COLO668 (cell line): ENCODE results near the gene RAPGEF1.
"Not testable (repeated sequence)": the region's sequence is repeated elsewhere in the genome, so short reads cannot be mapped to it uniquely, and the experiment has no call there.

Experiments
- DNase-seq: peaks from one replicate; lab custom pipeline; 2025; ENCODE audit not compliant: unreplicated experiment; lab: John Stamatoyannopoulos, UW

Gene RAPGEF1

DNA sequence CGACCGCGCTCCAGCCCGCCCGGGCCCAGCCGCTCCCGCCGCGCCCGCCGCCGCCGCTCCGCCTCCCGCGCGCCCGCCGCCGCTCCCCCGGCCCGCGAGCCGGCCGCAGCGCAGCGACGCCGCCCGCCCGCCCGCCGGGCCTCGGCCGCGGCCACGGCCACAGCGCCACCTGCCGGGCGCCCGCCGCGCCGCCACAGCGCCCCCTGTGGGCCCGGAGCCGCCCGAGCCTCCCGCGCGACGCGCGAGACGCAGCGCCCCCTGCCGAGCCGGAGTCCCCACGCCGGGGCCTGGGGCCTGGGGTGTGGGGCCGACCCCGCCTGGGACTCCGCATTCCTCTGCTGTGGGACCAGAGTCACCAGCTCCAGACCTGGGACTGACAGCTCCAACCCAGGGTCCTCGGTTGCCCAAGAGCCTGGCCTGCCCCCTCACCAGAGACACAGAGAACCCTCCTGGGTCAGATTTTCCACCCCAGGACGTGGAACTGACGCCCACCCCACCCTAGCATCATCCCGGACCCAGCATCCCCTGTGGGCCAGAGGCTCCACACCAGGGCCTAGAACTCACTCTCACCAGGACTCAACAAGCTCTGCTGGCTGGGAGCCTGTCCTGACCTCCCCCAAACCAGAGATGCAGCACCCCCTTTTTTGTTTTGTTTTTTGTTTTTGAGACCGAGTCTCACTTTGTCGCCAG lies at the start of gene RAPGEF1:
TSS of gene RAPGEF1 (minus strand) at position 118 of the 690 bp plus-strand sequence. CDS start 246 bp downstream, outside the sequence.
- peak; percentile 77 for DNase-seq

- no peak for DNase-seq
Measured at GRCh38 chr9:131788851-131789250, 49.0 kb upstream of the RAPGEF1 start.

GRCh38 chr9:131787838-131788237 lies 48.0 kb upstream of the RAPGEF1 start:
- no peak for DNase-seq

GRCh38 chr9:131784748-131785501 lies 45.0 kb upstream of the RAPGEF1 start:
- no peak for DNase-seq

GRCh38 chr9:131781069-131781468 lies 41.2 kb upstream of the RAPGEF1 start:
- DNase-seq: no peak

DNA sequence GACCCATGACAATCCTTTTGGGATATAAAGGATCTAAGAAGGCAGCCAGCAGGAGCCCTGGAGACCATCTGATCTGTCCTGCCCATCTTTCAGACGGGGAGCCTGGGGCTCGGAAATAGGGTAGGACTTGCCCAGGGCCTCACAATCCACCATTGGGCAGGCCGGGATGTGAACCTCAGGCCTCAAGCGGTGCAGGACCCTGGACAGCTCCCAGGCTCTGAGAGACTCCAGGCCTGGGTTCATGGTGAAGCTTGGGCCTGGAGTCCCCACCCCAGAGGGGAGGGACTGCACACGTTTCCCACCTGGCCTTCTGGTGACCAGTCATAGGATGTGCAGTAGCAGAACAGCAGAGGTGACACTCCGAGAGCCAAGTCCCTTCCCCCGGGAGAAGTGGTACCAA lies 36.6 kb upstream of the RAPGEF1 start:
- DNase-seq: no peak

DNA sequence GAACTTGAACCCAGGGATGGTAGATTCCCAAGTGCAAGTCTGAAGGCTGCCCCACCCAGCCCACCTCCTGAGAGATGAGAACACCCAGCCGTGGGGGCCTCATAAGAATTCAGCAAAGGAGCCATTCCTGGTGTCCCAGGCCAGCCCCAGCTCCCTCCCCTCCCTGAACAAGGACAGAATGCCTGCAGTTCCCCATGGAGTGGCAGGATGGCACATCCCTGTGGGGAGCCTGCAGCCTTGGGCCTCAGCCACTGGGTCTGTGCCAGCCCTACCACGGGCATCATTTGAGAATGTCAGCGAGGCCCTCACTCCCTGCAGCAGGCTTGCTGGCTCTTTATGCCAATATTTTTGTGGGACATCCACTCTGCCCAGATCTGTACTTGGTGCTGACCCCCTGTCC lies 36.2 kb upstream of the RAPGEF1 start:
- no peak for DNase-seq

DNA sequence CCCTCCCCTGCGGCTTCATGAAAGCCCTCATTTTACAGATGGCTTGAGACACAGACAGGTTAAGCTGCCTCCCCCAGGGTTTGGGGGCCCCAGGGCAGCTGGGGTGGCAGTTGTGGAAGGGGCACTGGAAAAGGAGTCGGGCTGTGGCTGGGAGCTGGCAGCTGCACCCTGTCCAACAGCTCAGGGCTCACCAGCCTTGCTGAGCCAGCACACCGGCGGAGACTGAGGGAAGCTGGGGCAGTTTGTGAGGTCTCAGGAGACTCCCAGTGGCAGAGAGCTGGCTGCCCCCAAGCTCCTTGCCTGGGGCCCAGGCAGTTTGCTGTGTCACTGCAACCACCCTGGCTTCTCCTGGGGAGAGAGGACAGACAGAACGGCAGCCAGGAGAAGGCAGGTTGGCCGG lies 34.8 kb upstream of the RAPGEF1 start:
- DNase-seq: no peak

DNA sequence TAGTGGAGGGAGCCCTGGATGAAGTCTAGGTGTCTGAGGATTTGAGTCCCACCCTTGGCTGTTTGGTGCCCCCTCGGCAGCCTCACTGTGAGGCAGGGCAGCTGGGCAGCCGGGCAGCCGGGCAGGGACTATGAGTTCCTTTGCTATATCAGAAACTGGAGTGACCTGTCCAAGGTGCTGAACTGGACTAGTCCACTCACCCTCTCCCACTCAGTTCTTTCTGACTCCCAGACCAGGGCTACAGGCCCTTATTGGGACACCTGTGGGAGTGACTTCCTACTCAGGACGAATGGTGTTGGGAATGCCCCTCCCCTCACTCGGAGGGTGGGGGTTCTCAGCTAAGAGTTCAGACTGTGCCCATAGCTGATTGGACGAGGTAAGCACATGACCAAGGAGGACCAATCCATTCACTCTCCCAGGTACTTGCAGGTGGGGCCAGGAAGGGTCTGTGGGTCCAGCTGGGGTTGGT lies 34.1 kb upstream of the RAPGEF1 start:
- no peak for DNase-seq

- DNase-seq: no peak
Measured at GRCh38 chr9:131772940-131773339, 33.1 kb upstream of the RAPGEF1 start.

- no peak for DNase-seq
Measured at GRCh38 chr9:131771646-131772045, 31.8 kb upstream of the RAPGEF1 start.

DNA sequence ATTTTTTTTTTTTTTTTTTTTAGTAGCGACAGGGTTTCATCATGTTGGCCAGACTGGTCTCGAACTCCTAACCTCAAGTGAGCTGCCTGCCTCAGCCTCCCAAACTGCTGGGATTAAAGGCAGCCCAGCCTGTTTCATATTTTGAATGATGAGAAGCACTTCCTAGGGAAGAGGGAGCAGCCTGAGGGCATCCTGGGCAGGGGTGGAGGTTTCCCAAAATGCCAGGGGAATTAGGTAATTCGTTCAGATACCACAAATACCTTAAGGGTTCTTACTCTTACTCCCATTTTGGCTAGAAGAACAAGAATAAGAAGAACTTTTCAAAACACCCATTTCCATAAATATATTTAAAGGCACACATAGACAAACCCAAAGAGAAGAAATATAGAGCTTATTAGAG lies 29.5 kb upstream of the RAPGEF1 start:
- DNase-seq: no peak

DNA sequence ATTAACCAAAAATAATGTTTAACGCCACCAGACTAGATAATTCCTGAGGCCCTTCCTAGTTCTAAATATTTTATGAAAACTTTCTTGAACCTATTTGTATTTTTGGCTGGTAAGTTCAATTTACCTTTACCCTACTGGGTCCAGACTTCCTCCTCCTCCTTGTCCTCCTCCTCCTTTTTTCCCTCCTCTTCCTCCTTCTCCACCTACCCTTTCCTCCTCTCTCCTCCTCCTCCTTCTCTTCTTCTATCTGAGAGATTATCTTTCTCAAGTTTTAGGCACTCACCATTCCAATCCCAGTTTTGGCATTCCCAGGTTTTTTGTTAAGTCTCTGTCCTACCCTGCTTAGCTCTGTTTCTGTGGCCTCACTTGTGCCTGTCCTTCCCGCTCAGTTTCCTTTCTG lies 24.7 kb upstream of the RAPGEF1 start:
- no peak for DNase-seq

DNA sequence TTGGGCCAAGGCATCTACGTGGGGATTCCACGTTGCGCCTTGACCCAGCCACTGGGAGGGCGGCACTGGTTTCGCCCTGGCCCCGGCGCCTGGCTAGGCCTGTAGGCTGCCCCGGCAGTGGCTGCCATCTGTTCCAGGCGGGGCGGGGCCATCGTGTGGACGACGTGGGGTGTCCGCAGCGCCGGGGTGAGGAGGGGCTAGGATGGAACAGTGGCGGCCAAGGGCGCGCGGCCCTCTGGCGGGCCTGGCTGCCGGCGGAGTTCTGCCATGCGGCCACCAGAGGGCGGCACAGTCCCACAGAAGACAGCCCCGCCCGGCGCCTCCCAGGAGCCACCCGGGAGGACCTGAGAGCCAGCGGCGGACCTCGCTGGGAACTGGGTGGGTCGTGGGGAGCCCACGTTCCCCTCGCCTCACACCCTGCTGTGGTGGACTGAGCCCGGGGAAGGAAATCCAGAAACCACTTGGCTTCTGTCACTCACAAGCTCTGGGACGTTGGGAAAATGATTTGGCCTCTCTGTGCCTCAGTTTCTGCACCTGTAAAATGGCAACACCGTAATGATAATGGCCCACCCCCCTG lies 22.6 kb upstream of the RAPGEF1 start:
- peak; percentile 85 for DNase-seq

DNA sequence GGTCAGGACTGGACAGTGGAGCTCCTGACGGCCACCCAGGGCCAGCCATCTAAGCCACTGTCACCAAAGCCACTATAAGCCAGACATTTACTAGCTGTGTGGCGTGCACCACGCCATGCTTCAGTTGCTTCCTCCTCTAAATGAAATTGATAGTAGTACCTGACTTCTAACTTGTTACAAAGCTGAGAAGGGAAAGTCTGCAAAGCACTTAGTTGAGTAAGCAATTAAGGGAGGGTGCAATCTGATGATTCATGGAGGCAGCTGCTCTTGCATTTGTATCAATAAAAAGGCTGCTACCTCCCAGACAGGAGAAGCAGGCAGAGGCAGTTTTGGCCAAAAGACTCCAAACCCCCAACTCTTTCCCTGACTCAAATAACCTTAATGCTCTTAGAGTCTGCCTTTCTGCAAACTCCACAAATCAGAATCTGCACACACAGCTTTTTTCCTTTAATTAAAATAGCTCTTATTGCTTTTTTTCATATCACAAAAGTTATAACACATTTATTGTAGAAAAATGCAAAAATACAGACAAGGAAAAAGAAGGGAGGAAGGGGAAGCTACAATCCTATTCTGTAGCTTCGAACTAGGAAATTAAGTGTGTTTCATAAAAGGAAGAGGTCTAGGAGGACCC lies 19.3 kb upstream of the RAPGEF1 start:
- DNase-seq: peak; percentile 46

DNA sequence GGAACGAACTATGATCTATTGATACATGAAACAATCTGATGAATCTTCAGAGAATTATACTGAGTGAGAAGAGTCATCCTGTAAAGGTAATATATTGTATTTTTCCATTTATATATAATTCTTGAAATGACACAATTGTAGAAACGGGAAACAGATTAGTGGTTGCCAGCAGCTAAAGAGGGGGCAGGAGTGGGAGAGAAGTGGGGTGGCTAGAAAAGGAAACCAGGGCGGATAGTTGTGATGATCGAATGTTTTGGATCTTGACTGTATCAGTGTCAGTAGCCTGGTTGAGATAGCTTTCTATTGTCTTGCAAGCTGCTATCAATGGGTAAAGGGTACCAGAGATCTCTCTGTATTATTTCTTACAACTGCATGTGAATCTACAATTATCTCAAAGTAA lies 17.7 kb upstream of the RAPGEF1 start:
- DNase-seq: no peak

DNA sequence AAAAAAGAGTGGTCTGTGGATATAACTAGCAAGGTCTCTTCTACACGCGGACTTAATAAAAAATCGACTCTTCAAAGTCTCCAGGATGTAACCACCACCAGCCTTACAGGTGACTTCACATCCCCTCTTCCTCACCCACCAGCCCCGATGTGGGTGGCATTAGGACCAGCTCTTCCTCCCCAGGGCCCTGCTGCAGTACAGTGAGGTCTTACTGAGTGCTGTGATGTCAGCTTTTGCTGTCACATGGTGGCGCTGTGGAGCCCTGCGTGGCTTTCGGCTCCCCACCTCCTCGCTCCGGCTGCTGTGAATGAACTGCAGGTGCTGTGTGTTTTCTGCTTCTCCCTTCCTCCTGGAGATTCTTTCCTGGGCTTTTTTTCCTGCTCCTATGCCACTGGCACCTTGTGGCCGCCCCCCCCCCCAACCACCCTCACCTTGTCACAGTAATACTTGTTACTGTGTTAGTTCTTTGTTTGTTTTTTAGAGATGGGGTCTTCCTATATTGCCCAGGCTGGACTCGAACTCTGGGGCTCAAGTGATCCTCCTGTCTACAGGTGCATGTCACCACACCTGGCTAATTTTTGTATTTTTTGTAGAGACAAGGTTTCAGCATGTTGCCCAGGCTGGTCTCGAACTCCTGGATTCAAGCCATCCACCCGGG lies 15.8 kb upstream of the RAPGEF1 start:
- peak; percentile 91 for DNase-seq

DNA sequence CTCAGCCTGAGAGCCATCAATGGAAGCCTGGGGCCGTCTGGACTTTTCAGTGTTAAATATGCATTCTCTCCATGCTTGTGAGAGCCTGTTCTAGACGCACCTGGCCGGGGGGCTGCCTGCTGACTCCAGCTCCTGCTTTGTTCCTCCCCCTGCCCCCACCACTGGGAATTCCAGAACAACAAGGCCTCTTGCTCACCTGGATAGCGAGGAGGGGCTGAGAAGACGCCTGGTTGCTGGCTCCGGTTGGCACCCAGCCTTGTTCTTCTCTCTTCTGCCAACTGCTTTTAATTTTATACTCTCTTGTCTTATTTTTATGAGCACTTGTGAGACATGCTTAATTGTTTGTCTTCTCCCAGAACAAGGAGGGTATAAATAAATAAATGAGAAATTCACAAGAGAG lies 15.0 kb upstream of the RAPGEF1 start:
- no peak for DNase-seq

DNA sequence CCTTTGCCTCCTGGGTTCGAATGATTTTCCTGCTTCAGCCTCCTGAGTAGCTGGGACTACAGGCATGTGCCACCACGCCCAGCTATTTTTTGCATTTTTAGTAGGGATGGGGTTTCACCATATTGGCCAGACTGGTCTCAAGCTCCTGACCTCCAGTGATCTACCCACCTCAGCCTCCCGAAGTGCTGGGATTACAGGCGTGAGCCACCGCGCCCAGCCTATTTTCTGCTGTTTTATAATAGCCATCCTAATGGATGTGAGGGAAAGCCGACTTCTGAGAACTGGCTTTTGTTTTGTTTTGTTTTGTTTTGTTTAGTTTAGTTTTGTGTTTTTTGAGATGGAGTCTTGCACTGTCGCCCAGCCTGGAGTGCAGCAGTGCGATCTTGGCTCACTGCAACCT lies 13.9 kb upstream of the RAPGEF1 start:
- DNase-seq: not testable (repeated sequence)

DNA sequence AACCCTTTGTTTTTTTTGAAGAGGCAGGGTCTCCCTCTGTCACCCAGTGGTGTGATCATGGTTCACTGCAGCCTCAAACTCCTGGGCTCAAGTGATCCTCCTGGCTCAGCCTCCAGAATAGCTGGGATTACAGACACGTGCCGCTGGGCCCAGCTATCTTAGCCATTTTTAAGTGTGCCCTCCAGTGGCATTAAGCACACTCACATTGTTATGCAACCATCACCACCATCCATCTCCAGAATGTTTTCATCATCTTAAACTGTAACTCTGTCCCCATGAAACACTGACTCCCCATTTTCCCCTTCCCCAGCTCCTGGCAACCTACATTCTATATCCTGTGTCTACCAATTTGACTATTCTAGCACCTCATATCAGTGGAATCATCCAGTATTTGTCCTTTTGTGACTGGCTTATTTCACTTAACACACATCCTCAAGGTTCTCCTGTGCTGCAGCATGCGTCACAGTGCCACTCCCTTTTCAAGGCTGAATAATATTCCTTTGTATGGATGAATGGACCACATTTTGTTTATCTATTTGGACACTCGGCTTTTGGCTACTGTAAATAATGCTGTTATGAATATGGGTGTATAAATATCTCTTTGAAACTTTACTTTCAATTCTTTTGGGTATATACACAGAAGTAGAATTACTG lies 12.5 kb upstream of the RAPGEF1 start:
- no peak for DNase-seq
